K562 (cell line): ENCODE data around the gene MPZL1. TPM values are rescaled to one million over a fixed set of nuclear protein-coding genes. Genes with fewer than 3 reads are reported as not detected.
A peak's percentile ranks its signal among the peaks of the same experiment; 100 is the strongest.

Source experiments
- ATAC-seq: fragments of 200-7000 bp; cut with Tn5 transposase; 3 replicates; pipeline ENCODE4 v1.9.1; 2020; ENCODE audit warnings: moderate library complexity
- BruUV-seq: library from RNA; stranded (reverse); fragments of 400-500 nt; replicated peaks from 2 replicates; lab custom pipeline; 2021; lab: Mats Ljungman, UMichigan
- CTCF ChIA-PET: fragments of 300-600 bp; formaldehyde crosslinking; extraction: SDS; loops from one replicate; lab custom pipeline; 2021; ENCODE audit warnings: low intra/inter-chr PET ratio; lab: Yijun Ruan, JAX
- POLR2A ChIA-PET: fragments of 300-600, 350-650 bp; sonication (Branson Sonifier 250); formaldehyde crosslinking; extraction: SDS; loops from one replicate; lab custom pipeline; 2021; ENCODE audit warnings: antibody characterized with exemption, inconsistent platforms; lab: Yijun Ruan, JAX
- DNase-seq, 4 experiments: peaks; one replicate each; pipeline versions ENCODE4 v3.0.0 to v3.0.0-alpha.2; 2011 to 2018; ENCODE audit warnings: low spot score in 3 of 4, mixed read lengths in 3 of 4; ENCODE audit errors: extremely low read depth in 1 of 4
- FAIRE-seq: peaks from 2 replicates; lab custom pipeline; 2011; peaks lifted over from hg19 to GRCh38; lab: Jason Lieb, UNC
- H2AFZ ChIP-seq: 2 replicates; pipeline ENCODE4 v1.6.0; 2011; ENCODE audit warnings: low read depth, low read length, control low read depth, inconsistent platforms
- H3K27ac ChIP-seq: fragments of 200-600 bp; 3 replicates; pipeline ENCODE4 v1.8.0; 2011; ENCODE audit warnings: low read depth, mild to moderate bottlenecking, control low read depth, inconsistent platforms, low read length, moderate library complexity, mixed read lengths; ENCODE audit errors: extremely low read depth
- H3K27me3 ChIP-seq, 2 experiments: fragments of 300-600 bp in 1 of 2; 2 replicates in 1 of 2; 3 replicates in 1 of 2; pipeline versions ENCODE4 v1.6.0 to v1.8.0; 2011; ENCODE audit warnings: inconsistent platforms in 2 of 2, low read length in 2 of 2, mild to moderate bottlenecking in 1 of 2, mixed read lengths in 1 of 2, moderate library complexity in 1 of 2; ENCODE audit not compliant: control insufficient read depth in 2 of 2, insufficient read depth in 2 of 2
- H3K36me3 ChIP-seq: fragments of 300-600 bp; 3 replicates; pipeline ENCODE4 v1.8.0; 2011; ENCODE audit warnings: mild to moderate bottlenecking, low read length, inconsistent platforms; ENCODE audit not compliant: control insufficient read depth, insufficient read depth
- H3K4me1 ChIP-seq, 2 experiments: fragments of 200-600 bp in 1 of 2; replicated peaks in 1 of 2; 2 replicates in 1 of 2; 3 replicates in 1 of 2; pipeline versions ENCODE4 v1.5.1 to v1.8.0; 2011; ENCODE audit warnings: inconsistent platforms in 2 of 2, low read length in 2 of 2, mild to moderate bottlenecking in 1 of 2, mixed read lengths in 1 of 2, moderate library complexity in 1 of 2; ENCODE audit not compliant: control insufficient read depth in 2 of 2, insufficient read depth in 2 of 2
- H3K4me2 ChIP-seq: 2 replicates; pipeline ENCODE4 v1.6.1; 2011; ENCODE audit warnings: low read length, control low read depth, inconsistent platforms, mixed read lengths; ENCODE audit not compliant: insufficient read depth
- H3K4me3 ChIP-seq: fragments of 200-600 bp; sonication (generic), shearing (Covaris generic); 2 replicates; pipeline ENCODE4 v1.5.1; 2016; ENCODE audit warnings: control low read depth, inconsistent platforms
- H3K79me2 ChIP-seq: fragments of 200-600 bp; 3 replicates; pipeline ENCODE4 v1.8.0; 2011; ENCODE audit warnings: low read length, inconsistent platforms; ENCODE audit not compliant: control insufficient read depth, insufficient read depth
- H3K9ac ChIP-seq, 2 experiments: 2 replicates each; pipeline versions ENCODE4 v1.6.0 to v1.6.1; 2011; ENCODE audit warnings: low read depth in 2 of 2, low read length in 2 of 2, control low read depth in 1 of 2, inconsistent platforms in 1 of 2, mild to moderate bottlenecking in 1 of 2, mixed read lengths in 1 of 2; ENCODE audit not compliant: insufficient read depth in 1 of 2
- H3K9me1 ChIP-seq: one replicate; pipeline ENCODE4 v1.6.0; 2011; ENCODE audit warnings: inconsistent platforms, mild to moderate bottlenecking, low read length, moderate library complexity; ENCODE audit not compliant: control insufficient read depth, insufficient read depth
- H3K9me3 ChIP-seq: replicated peaks from 2 replicates; pipeline ENCODE4 v1.5.1; 2011; ENCODE audit warnings: low read depth, low read length, inconsistent platforms; ENCODE audit not compliant: control insufficient read depth, insufficient read depth
- H4K20me1 ChIP-seq: replicated peaks from 2 replicates; pipeline ENCODE4 v1.6.1; 2011; ENCODE audit warnings: low read length, inconsistent platforms, mixed read lengths; ENCODE audit not compliant: control insufficient read depth, insufficient read depth
- EHMT2 ChIP-seq: fragments of 450-650 bp; IDR thresholded peaks from 2 replicates; pipeline ENCODE4 v1.6.1; 2018; ENCODE audit warnings: antibody characterized with exemption
- HIVEP1 ChIP-seq: fragments of 250-450 bp; sonication (Bioruptor Pico); IDR thresholded peaks from 2 replicates; pipeline ENCODE4 v1.4.0; 2020; ENCODE audit warnings: mild to moderate bottlenecking
- L3MBTL2 ChIP-seq: fragments of 450-650 bp; IDR thresholded peaks from 2 replicates; pipeline ENCODE4 v1.6.1; 2016; ENCODE audit warnings: mild to moderate bottlenecking, moderate library complexity
- POLR2AphosphoS5 ChIP-seq: IDR thresholded peaks from 2 replicates; pipeline ENCODE4 v1.6.1; 2011; ENCODE audit warnings: mild to moderate bottlenecking, low read depth, low read length, moderate library complexity; ENCODE audit not compliant: control insufficient read depth, insufficient read depth
- POLR2G ChIP-seq: fragments of 200-400 bp; formaldehyde crosslinking; IDR thresholded peaks from 2 replicates; pipeline ENCODE4 v1.6.1; 2017; ENCODE audit warnings: low read depth, mild to moderate bottlenecking, antibody characterized with exemption, low read length, moderate library complexity
- RHOXF2B ChIP-seq: fragments of 250-450 bp; sonication (Bioruptor Pico); conservative IDR thresholded peaks from 2 replicates; pipeline ENCODE4 v1.5.1; 2021
- SMARCC2 ChIP-seq: fragments of 450-650 bp; IDR thresholded peaks from 2 replicates; pipeline ENCODE4 v1.6.1; 2017; ENCODE audit warnings: antibody characterized with exemption, moderate library complexity, mild to moderate bottlenecking, low read depth
- TAF9B ChIP-seq: fragments of 450-650 bp; IDR thresholded peaks from 2 replicates; pipeline ENCODE4 v1.6.1; 2018; ENCODE audit warnings: mild to moderate bottlenecking; ENCODE audit not compliant: partially characterized antibody
- ZNF140 ChIP-seq: fragments of 250-450 bp; sonication (Bioruptor Pico); IDR thresholded peaks from 2 replicates; pipeline ENCODE4 v1.8.0; 2021; ENCODE audit warnings: moderate library complexity, mild to moderate bottlenecking, inconsistent platforms
- ZSCAN29 ChIP-seq: fragments of 450-650 bp; IDR thresholded peaks from 2 replicates; pipeline ENCODE4 v1.6.1; 2017
- WGBS: fragments of 100-300 bp; shearing (Covaris generic); methylation state at CpG from one replicate; pipeline ENCODE4 v1.1.6; 2016; ENCODE audit warnings: low coverage, mixed read lengths; ENCODE audit not compliant: insufficient coverage; ENCODE audit errors: missing lambda C conversion rate; 5-methylcytosine and 5-hydroxymethylcytosine counted together
- in situ Hi-C: fragments of 300-500 bp; cut with MboI; formaldehyde crosslinking; loops from 4 replicates; pipeline ENCODE4 v1.15.0; 2018; ENCODE audit warnings: inconsistent platforms, mixed read lengths
- intact Hi-C: fragments of 100-400 bp; cut with micrococcal nuclease; formaldehyde crosslinking; loops from 2 replicates; pipeline ENCODE4 v1.14.2; 2022
- polyA plus RNA-seq, 8 experiments: library from polyadenylated mRNA; depleted of rRNA in 4 of 8; stranded (reverse) in 5 of 8; unstranded in 3 of 8; fragments of >200 nt; fragmentation: Nextera tagmentation in 2 of 8; fragmentation: Illumina TruSeq in 1 of 8; extraction: Ambion mirVana in 2 of 8; extraction: Trizol in 1 of 8; gene quantifications; 2 replicates each; pipeline versions ENCODE4 v1.2.1 to v1.2.3, GENCODE V29; 2011 to 2014; ENCODE audit warnings: inconsistent platforms in 1 of 8, missing spikeins in 1 of 8
- total RNA-seq, 7 experiments: library from RNA; depleted of rRNA in 6 of 7; stranded (reverse); fragments of >200 nt in 6 of 7; fragmentation: Illumina TruSeq in 2 of 7; extraction: Trizol in 2 of 7; gene quantifications; 2 replicates each; pipeline versions ENCODE4 v1.2.1 to v1.2.3, GENCODE V29; 2011 to 2021; ENCODE audit warnings: low replicate concordance in 1 of 7
- TF ChIP-seq, protein P1 (sequence below), 3 experiments: IDR thresholded peaks in 2 of 3; conservative IDR thresholded peaks in 1 of 3; 2 replicates each; pipeline ENCODE4 v1.5.1; 2011 to 2012; ENCODE audit warnings: low read length in 3 of 3, mild to moderate bottlenecking in 3 of 3, control low read depth in 2 of 3, improper control_type of control experiment in 1 of 3, inconsistent platforms in 1 of 3, low read depth in 1 of 3, mixed read lengths in 1 of 3, moderate library complexity in 1 of 3; ENCODE audit not compliant: insufficient read depth in 2 of 3
- TF ChIP-seq, protein P2 (sequence below): sonication (generic); formaldehyde crosslinking; IDR thresholded peaks from 2 replicates; pipeline ENCODE4 v1.8.0; 2022; ENCODE audit warnings: missing genetic modification reagents, mild to moderate bottlenecking, moderate library complexity, borderline replicate concordance
- TF ChIP-seq, protein P3 (sequence below): fragments of 450-650 bp; IDR thresholded peaks from 2 replicates; pipeline ENCODE4 v1.6.1; 2014; ENCODE audit warnings: low read depth, mild to moderate bottlenecking, moderate library complexity, borderline replicate concordance
- TF ChIP-seq, protein P4 (sequence below), 2 experiments: fragments of 250-450 bp in 1 of 2; fragments of 450-650 bp in 1 of 2; sonication (Bioruptor Pico) in 1 of 2; IDR thresholded peaks; 2 replicates each; pipeline versions ENCODE4 v1.6.1 to v1.8.0; 2016 to 2021; ENCODE audit warnings: mild to moderate bottlenecking in 2 of 2, moderate library complexity in 2 of 2, missing compliant biosample characterization in 1 of 2, missing genetic modification characterization in 1 of 2

Gene MPZL1
- total and polyA plus RNA-seq, 9 of the 15 experiments (the other 6 are each of a cell fraction or from before 2014, with no cell fraction given), result 14.5 to 153 (median 66.5) TPM

DNA sequence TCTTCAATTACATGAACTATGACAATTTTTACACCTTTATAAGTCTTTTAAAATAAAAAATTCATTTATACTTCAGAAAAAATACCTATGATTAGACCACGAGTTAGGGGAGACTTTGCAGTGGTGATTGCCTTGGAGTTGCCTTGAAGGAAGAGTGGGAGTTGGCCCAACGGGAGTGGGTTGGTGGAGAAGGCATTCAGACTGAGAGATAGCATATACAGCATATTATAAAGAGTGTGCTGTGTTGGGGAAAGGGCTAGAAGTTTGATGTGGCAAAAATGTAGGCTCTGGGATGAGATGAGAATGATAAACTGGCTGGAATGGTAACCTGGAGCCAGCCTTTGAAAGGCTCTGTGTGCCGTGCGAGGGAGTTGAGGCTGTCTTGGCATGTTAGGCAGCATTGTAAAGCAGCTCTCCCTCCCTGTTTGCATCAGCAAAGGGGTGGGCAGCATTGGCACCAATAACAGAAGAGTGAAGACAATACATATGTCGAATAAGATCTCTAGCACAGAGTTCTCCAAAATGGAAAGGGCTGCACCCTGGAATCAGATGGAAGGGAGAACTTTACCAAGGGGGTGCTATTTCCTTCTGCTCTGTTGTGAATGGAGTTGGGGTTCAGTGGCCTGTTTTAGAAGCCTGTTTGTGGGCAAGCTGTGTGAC, 24.4 kb downstream of the MPZL1 start (continued):
- TF ChIP-seq POLR2AphosphoS5, result no peak
- TF ChIP-seq, protein P1, sequence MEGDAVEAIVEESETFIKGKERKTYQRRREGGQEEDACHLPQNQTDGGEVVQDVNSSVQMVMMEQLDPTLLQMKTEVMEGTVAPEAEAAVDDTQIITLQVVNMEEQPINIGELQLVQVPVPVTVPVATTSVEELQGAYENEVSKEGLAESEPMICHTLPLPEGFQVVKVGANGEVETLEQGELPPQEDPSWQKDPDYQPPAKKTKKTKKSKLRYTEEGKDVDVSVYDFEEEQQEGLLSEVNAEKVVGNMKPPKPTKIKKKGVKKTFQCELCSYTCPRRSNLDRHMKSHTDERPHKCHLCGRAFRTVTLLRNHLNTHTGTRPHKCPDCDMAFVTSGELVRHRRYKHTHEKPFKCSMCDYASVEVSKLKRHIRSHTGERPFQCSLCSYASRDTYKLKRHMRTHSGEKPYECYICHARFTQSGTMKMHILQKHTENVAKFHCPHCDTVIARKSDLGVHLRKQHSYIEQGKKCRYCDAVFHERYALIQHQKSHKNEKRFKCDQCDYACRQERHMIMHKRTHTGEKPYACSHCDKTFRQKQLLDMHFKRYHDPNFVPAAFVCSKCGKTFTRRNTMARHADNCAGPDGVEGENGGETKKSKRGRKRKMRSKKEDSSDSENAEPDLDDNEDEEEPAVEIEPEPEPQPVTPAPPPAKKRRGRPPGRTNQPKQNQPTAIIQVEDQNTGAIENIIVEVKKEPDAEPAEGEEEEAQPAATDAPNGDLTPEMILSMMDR (IDR thresholded peaks at IDR 0.05 in 2 of 3, conservative IDR thresholded peaks at IDR 0.05 in 1 of 3; ENCODE audit: insufficient read depth in 2 of 3, low read depth in 1 of 3, low read length in 3 of 3), result peak in 1 of 3 experiments; percentile 19; a peak in 1 of 6 replicates
- TF ChIP-seq EHMT2, result peak; percentile 66; the same call in 1 of the 2 replicates

DNA sequence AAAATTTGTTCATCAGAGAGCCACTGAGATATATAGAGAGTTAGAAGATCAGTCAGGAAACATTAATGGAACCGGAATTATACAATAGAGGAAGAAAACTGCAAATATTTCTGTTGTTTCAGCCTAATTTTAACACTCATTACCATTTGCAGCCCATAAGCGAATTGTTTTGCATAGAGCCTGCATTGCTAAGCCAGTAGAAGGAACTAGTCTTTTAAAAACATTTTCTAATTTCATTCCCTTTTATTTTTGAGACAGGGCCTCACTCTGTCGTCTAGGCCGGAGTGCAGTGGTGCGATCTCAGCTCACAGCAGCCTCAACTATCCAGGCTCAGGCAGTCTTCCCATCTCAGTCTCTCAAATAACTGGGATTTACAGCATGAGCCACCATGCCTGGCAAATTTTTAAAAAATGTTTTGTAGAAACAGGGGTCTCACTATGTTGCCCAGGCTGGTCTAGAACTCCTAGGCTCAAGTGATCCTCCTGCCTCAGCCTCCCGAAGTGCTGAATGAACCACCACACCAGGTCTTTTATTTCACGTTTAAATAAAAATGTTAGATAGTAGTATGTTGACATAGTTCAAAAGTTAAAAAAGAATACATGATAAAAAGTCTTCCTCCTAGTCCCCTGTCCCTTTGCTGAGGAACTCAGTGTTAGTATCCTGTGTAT, 25.3 kb downstream of the MPZL1 start:
- peak overlapping the region; percentile 14; the same call in 2 of the 3 replicates for H3K27ac ChIP-seq
- DNase-seq (no peak), ATAC-seq (peak; percentile 14; the same call in 1 of the 3 replicates), FAIRE-seq (no peak)
- H3K4me1 ChIP-seq, result peaks cover 9 to 28% of the 10 kb centered on the region in 2 experiments
- ChIA-PET CTCF (no interaction called here), POLR2A (no interaction called here)
- H3K9me3 ChIP-seq, result no peaks in the 10 kb centered on the region
- H4K20me1 ChIP-seq, result no peaks in the 10 kb centered on the region
- in situ Hi-C loops, result no loop called here
- H3K4me3 ChIP-seq, result no peak overlapping the region
- H3K36me3 ChIP-seq, result no peaks in the 10 kb centered on the region; the same call in 2 of the 3 replicates
- no peaks in the 10 kb centered on the region for H3K27me3 ChIP-seq
- BruUV-seq, result no TSS peak
- H3K9me1 ChIP-seq, result no peaks in the 10 kb centered on the region
- intact Hi-C loops, result no loop called here
- 75% methylated on average over 7 of the region's 7 CpGs for WGBS
- no peak overlapping the region for H2AFZ ChIP-seq
- H3K79me2 ChIP-seq, result peaks cover 79% of the 10 kb centered on the region
- H3K9ac ChIP-seq, result peak overlapping the region; percentile 12 to 32; a peak in 3 of 4 replicates
- no peak overlapping the region for H3K4me2 ChIP-seq
- TF ChIP-seq, protein P2, sequence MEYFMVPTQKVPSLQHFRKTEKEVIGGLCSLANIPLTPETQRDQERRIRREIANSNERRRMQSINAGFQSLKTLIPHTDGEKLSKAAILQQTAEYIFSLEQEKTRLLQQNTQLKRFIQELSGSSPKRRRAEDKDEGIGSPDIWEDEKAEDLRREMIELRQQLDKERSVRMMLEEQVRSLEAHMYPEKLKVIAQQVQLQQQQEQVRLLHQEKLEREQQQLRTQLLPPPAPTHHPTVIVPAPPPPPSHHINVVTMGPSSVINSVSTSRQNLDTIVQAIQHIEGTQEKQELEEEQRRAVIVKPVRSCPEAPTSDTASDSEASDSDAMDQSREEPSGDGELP (CRISPR knock-in tag), result no peak
- TF ChIP-seq, protein P3, sequence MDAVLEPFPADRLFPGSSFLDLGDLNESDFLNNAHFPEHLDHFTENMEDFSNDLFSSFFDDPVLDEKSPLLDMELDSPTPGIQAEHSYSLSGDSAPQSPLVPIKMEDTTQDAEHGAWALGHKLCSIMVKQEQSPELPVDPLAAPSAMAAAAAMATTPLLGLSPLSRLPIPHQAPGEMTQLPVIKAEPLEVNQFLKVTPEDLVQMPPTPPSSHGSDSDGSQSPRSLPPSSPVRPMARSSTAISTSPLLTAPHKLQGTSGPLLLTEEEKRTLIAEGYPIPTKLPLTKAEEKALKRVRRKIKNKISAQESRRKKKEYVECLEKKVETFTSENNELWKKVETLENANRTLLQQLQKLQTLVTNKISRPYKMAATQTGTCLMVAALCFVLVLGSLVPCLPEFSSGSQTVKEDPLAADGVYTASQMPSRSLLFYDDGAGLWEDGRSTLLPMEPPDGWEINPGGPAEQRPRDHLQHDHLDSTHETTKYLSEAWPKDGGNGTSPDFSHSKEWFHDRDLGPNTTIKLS, result no peak
- TF ChIP-seq, protein P4, sequence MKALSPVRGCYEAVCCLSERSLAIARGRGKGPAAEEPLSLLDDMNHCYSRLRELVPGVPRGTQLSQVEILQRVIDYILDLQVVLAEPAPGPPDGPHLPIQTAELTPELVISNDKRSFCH (CRISPR knock-in tag; IDR thresholded peaks at IDR 0.05), result no peak
- TF ChIP-seq, protein P4 (tag; IDR thresholded peaks at IDR 0.05), result no peak
- TF ChIP-seq ZNF140 (CRISPR knock-in tag) (no peak), HIVEP1 (CRISPR knock-in tag) (no peak), POLR2G (no peak), TAF9B (no peak), ZSCAN29 (no peak), L3MBTL2 (no peak), RHOXF2B (no peak), SMARCC2 (0 out of 2 replicates have a peak, but pooled peaks have one; percentile 12)
